Pericardium fibroblast (primary cell): ENCODE measurements around the gene COL3A1. TPM values are rescaled to one million over a fixed set of nuclear protein-coding genes. Genes with fewer than 3 reads are reported as not detected.

Experiments
- total RNA-seq: library from RNA; depleted of rRNA; stranded (reverse); fragments of >200 nt; gene quantifications from 2 replicates; pipeline ENCODE4 v1.2.3, GENCODE V29; 2015

COL3A1 gene
- 8,532 and 10,505 TPM in 2 replicates for total RNA-seq

GRCh38 chr2:188974164-188974563 lies at the start of gene COL3A1:
Gene COL3A1 (plus strand): TSS chr2:188974373. CDS start chr2:188974490, 117 bp downstream.

Other genes with a start within 250 kb of the COL3A1 start
- 906 and 968 TPM in 2 replicates for gene COL5A2, start 205.4 kb downstream of the COL3A1 start, total RNA-seq